CD4-positive, alpha-beta T cell treated with Interleukin-17A for 4 hours (primary cell): ENCODE results near the gene PATL1.
"Not testable (repeated sequence)": the region's sequence is repeated elsewhere in the genome, so short reads cannot be mapped to it uniquely, and the experiment has no call there.

Source experiments
- DNase-seq: peaks from one replicate; pipeline ENCODE4 v3.0.0-alpha.2; 2020; ENCODE audit warnings: mixed read lengths

PATL1 gene

GRCh38 chr11:59674291-59674690, 5.5 kb upstream of the PATL1 start:
- DNase-seq, result no peak

- DNase-seq, result no peak
Measured at GRCh38 chr11:59673291-59673690, 4.5 kb upstream of the PATL1 start.

- DNase-seq, result no peak
Measured at GRCh38 chr11:59671471-59671870, 2.6 kb upstream of the PATL1 start.

- DNase-seq, result no peak
Measured at GRCh38 chr11:59669611-59670009, 773 bp upstream of the PATL1 start.

GRCh38 chr11:59668188-59668949, 468 bp downstream of the PATL1 start:
- no peak for DNase-seq

GRCh38 chr11:59667812-59668187, 1.0 kb downstream of the PATL1 start:
- no peak for DNase-seq

GRCh38 chr11:59666969-59667368, 1.9 kb downstream of the PATL1 start:
- no peak for DNase-seq

GRCh38 chr11:59660621-59661020, 8.2 kb downstream of the PATL1 start:
- DNase-seq, result no peak

- DNase-seq, result no peak
Measured at GRCh38 chr11:59659981-59660380, 8.9 kb downstream of the PATL1 start.

- DNase-seq, result no peak
Measured at GRCh38 chr11:59658036-59658435, 10.8 kb downstream of the PATL1 start.

- no peak for DNase-seq
Measured at GRCh38 chr11:59654893-59655292, 13.9 kb downstream of the PATL1 start.

- no peak for DNase-seq
Measured at GRCh38 chr11:59647245-59647980, 21.4 kb downstream of the PATL1 start.

GRCh38 chr11:59644528-59644927, 24.3 kb downstream of the PATL1 start:
- no peak for DNase-seq

- DNase-seq, result no peak
Measured at GRCh38 chr11:59643390-59643789, 25.4 kb downstream of the PATL1 start.

GRCh38 chr11:59641156-59641555, 27.7 kb downstream of the PATL1 start:
- DNase-seq, result no peak

GRCh38 chr11:59630493-59630892, 38.3 kb downstream of the PATL1 start:
- no peak for DNase-seq

- no peak for DNase-seq
Measured at GRCh38 chr11:59629996-59630395, 38.8 kb downstream of the PATL1 start.

- DNase-seq, result not testable (repeated sequence)
Measured at GRCh38 chr11:59626969-59627368, 41.9 kb downstream of the PATL1 start.

- no peak for DNase-seq
Measured at GRCh38 chr11:59625703-59626102, 43.1 kb downstream of the PATL1 start.

- DNase-seq, result no peak
Measured at GRCh38 chr11:59617876-59618275, 51.0 kb downstream of the PATL1 start.

- peak; percentile 97 for DNase-seq
Measured at GRCh38 chr11:59616396-59616982, 52.3 kb downstream of the PATL1 start.

GRCh38 chr11:59615637-59616395, 53.0 kb downstream of the PATL1 start, which contains the start of gene OSBP:
Gene OSBP (minus strand): TSS chr11:59615774. CDS start chr11:59615664, 110 bp downstream.
- peak; percentile 97 for DNase-seq

- peak; percentile 74 for DNase-seq
Measured at GRCh38 chr11:59615120-59615636, 53.7 kb downstream of the PATL1 start.
